ENCODE data around the gene UBE2N.

Gene UBE2N

GRCh38 chr12:93379981-93380361, 61.8 kb downstream of the UBE2N start (continued):
- TF ChIP-seq ZNF449 (tag by site-specific recombination; IDR thresholded peaks at IDR 0.05) (0 out of 2 replicates have a peak, but pooled peaks have one; percentile 36), ZNF266 (tag by site-specific recombination; IDR thresholded peaks at IDR 0.05; ENCODE audit: low read depth) (no peak), ZNF621 (tag by site-specific recombination; IDR thresholded peaks at IDR 0.05) (no peak)

DNA sequence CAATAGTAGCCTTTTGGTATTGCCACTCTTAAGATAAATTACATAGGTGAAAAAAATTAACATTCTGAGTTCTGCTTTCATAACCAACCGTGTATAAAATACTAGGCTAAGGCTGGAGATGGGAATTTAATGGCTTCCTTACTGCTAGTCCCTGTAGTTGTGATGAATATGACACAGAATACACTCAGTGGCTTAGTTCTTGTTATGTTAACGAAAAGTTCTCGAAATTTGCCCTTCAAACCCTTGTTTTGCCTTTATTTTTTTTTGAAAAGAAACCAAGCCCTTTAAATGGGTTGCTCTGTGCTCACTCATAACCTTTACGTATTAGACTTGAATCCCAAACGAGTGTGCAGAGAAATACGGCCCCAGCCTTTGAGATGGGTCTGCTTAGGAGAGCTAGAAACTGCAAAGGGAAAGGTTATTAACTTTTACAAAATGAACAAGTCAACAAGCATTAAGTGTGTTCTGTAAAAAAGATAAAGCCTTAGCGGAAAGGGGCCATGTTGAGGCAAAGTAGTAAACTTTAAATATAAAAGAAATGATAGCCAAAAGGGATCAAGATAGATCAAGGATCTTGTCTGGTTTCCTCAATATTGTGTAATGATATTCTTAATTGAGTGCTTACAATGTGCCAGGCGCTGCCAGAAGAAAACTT, 62.3 kb downstream of the UBE2N start:
- no peaks in the 10 kb centered on the region for H3K36me3 ChIP-seq (ENCODE audit: control insufficient read depth in 2 of 2, insufficient read depth in 1 of 2, low read length in 2 of 2)
- peak overlapping the region; percentile 75 for H3K4me3 ChIP-seq (ENCODE audit: low read depth, low read length)
- H3K9me3 ChIP-seq (ENCODE audit: control insufficient read depth, insufficient read depth, low read depth, low read length) = no peaks in the 10 kb centered on the region
- POLR2A ChIA-PET = interaction anchor here (0.7 kb wide), 1 partner anchor 364 kb away, joined by 3 read pairs; no protein-coding TSS in a partner anchor
- H3K4me1 ChIP-seq (ENCODE audit: control insufficient read depth, insufficient read depth, low read length) = peaks cover 10% of the 10 kb centered on the region
- TF ChIP-seq ZNF335 (tag by site-specific recombination; conservative IDR thresholded peaks at IDR 0.05) (no peak), ZBTB11 (tag by site-specific recombination; conservative IDR thresholded peaks at IDR 0.05; ENCODE audit: low read depth) (peak; percentile 42; the same call in 1 of the 2 replicates), ZNF132 (tag by site-specific recombination; IDR thresholded peaks at IDR 0.05; ENCODE audit: borderline replicate concordance) (no peak), ZNF791 (tag by site-specific recombination; IDR thresholded peaks at IDR 0.05) (no peak), ZNF157 (tag by site-specific recombination; IDR thresholded peaks at IDR 0.05) (no peak), ZSCAN5A (tag by site-specific recombination; IDR thresholded peaks at IDR 0.05) (no peak), ZBTB17 (tag by site-specific recombination; IDR thresholded peaks at IDR 0.05) (peak; percentile 66), ZNF175 (tag by site-specific recombination; IDR thresholded peaks at IDR 0.05) (no peak)
- TF ChIP-seq, protein P1, sequence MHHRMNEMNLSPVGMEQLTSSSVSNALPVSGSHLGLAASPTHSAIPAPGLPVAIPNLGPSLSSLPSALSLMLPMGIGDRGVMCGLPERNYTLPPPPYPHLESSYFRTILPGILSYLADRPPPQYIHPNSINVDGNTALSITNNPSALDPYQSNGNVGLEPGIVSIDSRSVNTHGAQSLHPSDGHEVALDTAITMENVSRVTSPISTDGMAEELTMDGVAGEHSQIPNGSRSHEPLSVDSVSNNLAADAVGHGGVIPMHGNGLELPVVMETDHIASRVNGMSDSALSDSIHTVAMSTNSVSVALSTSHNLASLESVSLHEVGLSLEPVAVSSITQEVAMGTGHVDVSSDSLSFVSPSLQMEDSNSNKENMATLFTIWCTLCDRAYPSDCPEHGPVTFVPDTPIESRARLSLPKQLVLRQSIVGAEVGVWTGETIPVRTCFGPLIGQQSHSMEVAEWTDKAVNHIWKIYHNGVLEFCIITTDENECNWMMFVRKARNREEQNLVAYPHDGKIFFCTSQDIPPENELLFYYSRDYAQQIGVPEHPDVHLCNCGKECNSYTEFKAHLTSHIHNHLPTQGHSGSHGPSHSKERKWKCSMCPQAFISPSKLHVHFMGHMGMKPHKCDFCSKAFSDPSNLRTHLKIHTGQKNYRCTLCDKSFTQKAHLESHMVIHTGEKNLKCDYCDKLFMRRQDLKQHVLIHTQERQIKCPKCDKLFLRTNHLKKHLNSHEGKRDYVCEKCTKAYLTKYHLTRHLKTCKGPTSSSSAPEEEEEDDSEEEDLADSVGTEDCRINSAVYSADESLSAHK (tag by site-specific recombination; IDR thresholded peaks at IDR 0.05) = peak; percentile 73
- CTCF ChIA-PET = interaction anchor here (0.9 to 2.2 kb wide), 4 partner anchors 17 to 723 kb away, joined by 3 to 15 read pairs (median 8); no protein-coding TSS in a partner anchor
- peak overlapping the region; percentile 74; the same call in 1 of the 2 replicates for H3K27ac ChIP-seq (ENCODE audit: extremely low read depth, low read depth, low read length)

DNA sequence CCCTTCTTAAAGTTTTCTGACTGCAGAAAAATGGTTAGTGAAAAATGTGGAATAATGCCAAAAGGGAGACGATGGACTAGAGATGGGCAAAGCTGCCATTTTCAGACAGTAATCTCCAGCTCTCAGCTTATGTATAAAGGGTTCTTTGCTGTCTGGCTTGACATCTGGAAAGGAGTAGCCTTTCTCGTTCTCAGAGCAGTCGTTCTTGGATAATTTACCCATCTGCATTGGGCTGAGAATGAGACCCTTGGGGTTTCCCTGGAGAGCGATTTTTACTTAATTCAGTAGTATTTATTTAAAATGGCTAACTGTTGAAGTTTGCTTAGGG, 62.8 kb downstream of the UBE2N start:
- no peaks in the 10 kb centered on the region for H3K9me3 ChIP-seq (ENCODE audit: control insufficient read depth, insufficient read depth, low read depth, low read length)
- POLR2A ChIA-PET = interaction anchor here (0.7 kb wide), 1 partner anchor 363 kb away, joined by 3 read pairs; no protein-coding TSS in a partner anchor
- CTCF ChIA-PET = interaction anchor here (0.9 to 1.1 kb wide), 2 partner anchors 359 to 723 kb away, joined by 3 read pairs; no protein-coding TSS in a partner anchor
- no peaks in the 10 kb centered on the region for H3K36me3 ChIP-seq (ENCODE audit: control insufficient read depth in 2 of 2, insufficient read depth in 1 of 2, low read length in 2 of 2)
- peaks cover 10% of the 10 kb centered on the region for H3K4me1 ChIP-seq (ENCODE audit: control insufficient read depth, insufficient read depth, low read length)
- H3K4me3 ChIP-seq (ENCODE audit: low read depth, low read length) = peak overlapping the region; percentile 75
- TF ChIP-seq, protein P2, sequence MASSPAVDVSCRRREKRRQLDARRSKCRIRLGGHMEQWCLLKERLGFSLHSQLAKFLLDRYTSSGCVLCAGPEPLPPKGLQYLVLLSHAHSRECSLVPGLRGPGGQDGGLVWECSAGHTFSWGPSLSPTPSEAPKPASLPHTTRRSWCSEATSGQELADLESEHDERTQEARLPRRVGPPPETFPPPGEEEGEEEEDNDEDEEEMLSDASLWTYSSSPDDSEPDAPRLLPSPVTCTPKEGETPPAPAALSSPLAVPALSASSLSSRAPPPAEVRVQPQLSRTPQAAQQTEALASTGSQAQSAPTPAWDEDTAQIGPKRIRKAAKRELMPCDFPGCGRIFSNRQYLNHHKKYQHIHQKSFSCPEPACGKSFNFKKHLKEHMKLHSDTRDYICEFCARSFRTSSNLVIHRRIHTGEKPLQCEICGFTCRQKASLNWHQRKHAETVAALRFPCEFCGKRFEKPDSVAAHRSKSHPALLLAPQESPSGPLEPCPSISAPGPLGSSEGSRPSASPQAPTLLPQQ (tag by site-specific recombination; IDR thresholded peaks at IDR 0.05) = 0 out of 2 replicates have a peak, but pooled peaks have one; percentile 7
- TF ChIP-seq GLI4 (tag by site-specific recombination; IDR thresholded peaks at IDR 0.05) (no peak), ZNF596 (tag by site-specific recombination; IDR thresholded peaks at IDR 0.05) (peak; percentile 48; the same call in 1 of the 2 replicates), PATZ1 (tag by site-specific recombination; IDR thresholded peaks at IDR 0.05) (no peak), ZSCAN30 (tag by site-specific recombination; IDR thresholded peaks at IDR 0.05) (0 out of 2 replicates have a peak, but pooled peaks have one; percentile 5)
- H3K27ac ChIP-seq (ENCODE audit: extremely low read depth, low read depth, low read length) = peak overlapping the region; percentile 74

Data from HEK293 (cell line).